OCI-LY3 (cell line): Measurements from ENCODE around the gene TMEM88.

Experiments
- H2AFZ ChIP-seq: fragments of 200-600, 300-600 bp; shearing (Covaris generic); 2 replicates; pipeline ENCODE4 v1.6.0; 2014; ENCODE audit warnings: antibody characterized with exemption, low read depth, low read length
- H3K27ac ChIP-seq: fragments of 200-600, 300-600 bp; sonication (generic); 2 replicates; pipeline ENCODE4 v1.5.1; 2014; ENCODE audit warnings: mild to moderate bottlenecking, low read length, moderate library complexity, mixed read lengths
- H3K27me3 ChIP-seq: fragments of 200-600, 300-600 bp; sonication (generic); 2 replicates; pipeline ENCODE4 v1.6.1; 2014; ENCODE audit warnings: low read depth, low read length, mixed read lengths
- H3K36me3 ChIP-seq: fragments of 200-600, 300-600 bp; sonication (generic); replicated peaks from 2 replicates; pipeline ENCODE3; 2014; ENCODE audit warnings: low read depth, low read length, mixed read lengths
- H3K4me1 ChIP-seq: fragments of 300-600, 200-600 bp; sonication (generic); 2 replicates; pipeline ENCODE4 v1.6.1; 2014; ENCODE audit warnings: low read length, mixed read lengths
- H3K4me2 ChIP-seq: fragments of 200-600, 300-600 bp; sonication (generic); 2 replicates; pipeline ENCODE4 v1.6.1; 2014; ENCODE audit warnings: low read length, mixed read lengths
- H3K4me3 ChIP-seq: fragments of 300-600, 200-600 bp; sonication (generic); 2 replicates; pipeline ENCODE4 v1.5.1; 2014; ENCODE audit warnings: antibody characterized with exemption, mild to moderate bottlenecking, low read length, moderate library complexity
- H3K79me2 ChIP-seq: fragments of 300-600, 200-600 bp; shearing (Covaris generic); 2 replicates; pipeline ENCODE4 v1.6.1; 2014; ENCODE audit warnings: mild to moderate bottlenecking, low read length, mixed read lengths
- H3K9ac ChIP-seq: fragments of 300-600, 200-600 bp; shearing (Covaris generic); 2 replicates; pipeline ENCODE4 v1.6.0; 2014; ENCODE audit warnings: mild to moderate bottlenecking, low read length, moderate library complexity
- H3K9me3 ChIP-seq: fragments of 200-600, 300-600 bp; shearing (Covaris generic); 2 replicates; pipeline ENCODE4 v1.6.1; 2014; ENCODE audit warnings: low read length, mixed read lengths; ENCODE audit not compliant: insufficient read depth
- H4K20me1 ChIP-seq: fragments of 200-600, 300-600 bp; sonication (generic); 2 replicates; pipeline ENCODE4 v1.6.1; 2016; ENCODE audit warnings: low read length, mixed read lengths; ENCODE audit not compliant: insufficient read depth
- CTCF ChIP-seq: fragments of 200-600, 300-600 bp; sonication (generic); IDR thresholded peaks from 2 replicates; pipeline ENCODE4 v1.5.1; 2014; ENCODE audit warnings: antibody characterized with exemption, low read length, low read depth
- EZH2phosphoT487 ChIP-seq: fragments of 200-600 bp; shearing (Covaris generic); IDR thresholded peaks from 2 replicates; pipeline ENCODE4 v1.6.1; 2018; ENCODE audit warnings: antibody characterized with exemption, mixed run types, low read depth

The TMEM88 gene

DNA sequence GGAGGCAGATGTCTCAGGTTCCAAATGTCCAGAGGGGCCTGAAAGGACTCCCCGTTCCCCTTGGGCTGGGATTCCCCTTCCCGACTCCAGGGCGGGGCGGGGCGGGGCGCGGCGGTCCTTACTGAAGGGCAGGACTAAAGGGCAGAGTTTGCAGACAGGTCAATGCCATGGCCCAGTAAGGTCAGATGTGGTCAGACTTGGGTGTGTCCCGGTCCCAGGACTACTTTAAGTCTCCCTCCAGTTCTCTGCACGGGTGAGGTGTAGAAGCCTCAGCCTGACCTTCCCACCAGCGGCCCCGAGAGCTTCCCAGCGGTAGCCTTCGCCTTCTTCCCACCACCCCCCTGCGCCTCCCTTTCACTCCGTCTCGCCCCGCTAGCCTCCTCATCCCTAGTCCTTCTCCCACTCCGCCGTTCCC is 20.3 kb upstream of the TMEM88 start:
- Histone ChIP-seq H3K79me2 (peaks cover 34% of the 10 kb centered on the region), H3K4me3 (peak overlapping the region; percentile 97), H3K9ac (peak overlapping the region; percentile 75), H3K36me3 (no peaks in the 10 kb centered on the region), H4K20me1 (peaks cover 11% of the 10 kb centered on the region), H3K4me2 (peak overlapping the region; percentile 93), H3K27me3 (no peaks in the 10 kb centered on the region), H2AFZ (no peak overlapping the region), H3K4me1 (peaks cover 26% of the 10 kb centered on the region), H3K9me3 (no peaks in the 10 kb centered on the region), H3K27ac (peak overlapping the region; percentile 90)
- TF ChIP-seq CTCF (no peak), EZH2phosphoT487 (no peak)

DNA sequence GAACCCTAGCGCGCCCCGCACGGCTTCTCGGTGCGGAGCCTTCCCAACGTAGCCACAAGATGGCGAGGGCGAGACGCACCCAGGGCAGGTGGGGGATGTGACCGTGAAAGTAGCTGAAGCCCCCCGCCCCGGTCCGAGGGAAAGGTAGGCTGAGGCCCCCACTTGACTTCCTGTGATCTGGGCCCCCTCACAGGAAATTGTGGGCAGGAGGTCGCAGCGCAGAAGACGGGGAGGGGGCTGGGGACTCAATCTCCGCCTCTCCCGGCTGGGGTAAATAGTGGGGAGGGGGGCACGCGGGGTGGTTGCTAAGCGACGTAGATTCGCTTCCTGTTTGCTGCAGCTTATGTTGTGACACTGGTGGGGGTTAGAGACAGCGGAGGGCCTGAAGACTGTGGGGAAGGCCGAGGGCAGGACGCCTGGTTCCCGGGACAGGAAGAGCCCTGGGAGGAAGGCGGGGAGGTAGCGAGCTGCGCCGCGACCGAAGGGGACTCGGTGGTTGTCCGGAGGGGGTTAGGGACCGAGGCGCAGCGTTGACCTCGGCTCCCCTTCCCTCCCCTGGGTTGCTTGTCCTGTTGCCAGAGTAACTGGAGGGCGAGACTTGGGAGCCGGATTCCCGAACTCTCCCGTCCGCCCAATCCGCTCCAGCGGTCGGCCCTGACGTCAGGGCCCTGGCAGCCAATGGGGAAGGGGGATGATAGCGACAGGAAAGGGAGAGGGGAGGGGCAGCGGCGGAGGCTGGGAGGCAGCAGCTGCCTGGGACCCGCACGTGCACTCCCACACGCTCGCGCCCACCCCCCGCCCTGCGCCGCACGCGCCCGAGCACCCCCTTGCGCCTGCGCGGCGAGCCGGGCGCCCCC is 19.7 kb upstream of the TMEM88 start:
- Histone ChIP-seq H3K9ac (peak overlapping the region; percentile 96), H3K4me3 (peak overlapping the region; percentile 97), H3K4me1 (peaks cover 33% of the 10 kb centered on the region), H4K20me1 (peaks cover 18% of the 10 kb centered on the region), H3K79me2 (peaks cover 41% of the 10 kb centered on the region), H3K27me3 (no peaks in the 10 kb centered on the region), H3K36me3 (no peaks in the 10 kb centered on the region), H3K9me3 (no peaks in the 10 kb centered on the region), H3K4me2 (peak overlapping the region; percentile 96), H2AFZ (no peak overlapping the region), H3K27ac (peak overlapping the region; percentile 90)
- TF ChIP-seq CTCF (peak; percentile 72), EZH2phosphoT487 (no peak)

DNA sequence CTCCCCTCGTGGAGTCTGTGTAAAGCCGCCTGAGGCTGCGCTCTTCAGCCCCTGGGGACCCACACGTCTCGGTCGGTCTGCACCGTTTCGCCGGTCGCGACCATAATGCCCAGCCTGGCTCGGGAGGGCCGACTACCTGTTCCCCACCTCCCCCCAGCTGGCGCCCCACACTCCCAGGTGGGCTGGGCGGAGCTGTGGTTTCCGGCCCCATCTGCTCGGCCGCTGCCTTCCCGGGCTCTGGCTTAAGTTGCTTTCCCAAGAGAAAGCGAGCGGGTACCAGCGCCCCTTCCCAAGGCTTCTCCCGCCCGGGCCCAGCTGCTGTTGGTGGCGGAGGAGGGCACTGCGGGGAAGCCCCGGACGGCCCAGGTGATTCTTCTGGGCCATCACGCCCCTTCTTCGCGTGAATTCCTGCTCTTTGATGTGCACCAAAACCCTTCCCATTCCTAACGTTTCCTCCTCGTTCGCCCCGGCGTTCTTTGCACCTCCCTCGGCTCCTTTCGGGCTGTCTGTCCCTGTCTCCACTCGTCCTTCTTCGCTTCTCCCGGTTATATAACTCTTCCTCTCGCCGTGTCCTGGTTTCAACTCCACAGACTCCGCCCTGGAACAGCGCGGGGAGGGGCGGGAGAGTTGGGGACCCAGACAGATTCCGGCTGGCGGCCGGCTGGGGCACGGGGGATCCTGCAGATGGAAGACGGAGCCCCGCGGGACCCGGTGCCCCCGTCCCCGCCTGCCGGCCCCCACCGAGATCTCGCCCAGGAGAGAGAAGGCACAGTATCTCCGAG is 18.9 kb upstream of the TMEM88 start:
- peak overlapping the region; percentile 97 for H3K4me3 ChIP-seq
- H3K9me3 ChIP-seq = no peaks in the 10 kb centered on the region
- no peaks in the 10 kb centered on the region for H3K27me3 ChIP-seq
- H3K9ac ChIP-seq = peak overlapping the region; percentile 96
- H3K79me2 ChIP-seq = peaks cover 49% of the 10 kb centered on the region
- H2AFZ ChIP-seq = no peak overlapping the region
- H3K27ac ChIP-seq = peak overlapping the region; percentile 90
- peaks cover 41% of the 10 kb centered on the region for H3K4me1 ChIP-seq
- H4K20me1 ChIP-seq = peaks cover 23% of the 10 kb centered on the region
- H3K36me3 ChIP-seq = no peaks in the 10 kb centered on the region
- TF ChIP-seq CTCF (no peak), EZH2phosphoT487 (no peak)
- H3K4me2 ChIP-seq = peak overlapping the region; percentile 96
